HuH-7.5 (cell line): Measurements from ENCODE around the gene RNPEPL1.

ENCODE experiments used
- DNase-seq: peaks from one replicate; pipeline ENCODE4 v3.0.0; 2011; ENCODE audit warnings: low spot score

RNPEPL1 gene

GRCh38 chr2:240626531-240627300, 58.4 kb downstream of the RNPEPL1 start:
- no peak for DNase-seq

GRCh38 chr2:240627736-240628506, 59.6 kb downstream of the RNPEPL1 start:
- DNase-seq, result no peak

DNA sequence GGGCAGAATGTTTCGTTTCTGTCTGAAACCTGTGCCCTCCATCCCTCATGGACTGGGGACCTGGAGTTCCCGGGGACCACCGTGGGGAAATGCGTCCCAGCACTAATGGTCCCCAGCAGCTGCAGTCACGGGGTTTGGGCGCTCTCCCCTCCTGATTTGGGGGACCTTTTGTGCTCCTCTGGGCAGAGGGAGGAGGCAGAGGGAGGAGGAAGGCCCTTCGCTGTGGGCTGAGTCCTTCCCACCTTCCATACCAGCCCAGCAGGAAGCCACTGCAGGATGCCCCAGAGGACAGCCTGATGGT, 60.2 kb downstream of the RNPEPL1 start:
- no peak for DNase-seq

GRCh38 chr2:240628808-240629618, 60.7 kb downstream of the RNPEPL1 start:
- no peak for DNase-seq

GRCh38 chr2:240629619-240629967, 61.3 kb downstream of the RNPEPL1 start:
- DNase-seq, result no peak

GRCh38 chr2:240629968-240630770, 61.9 kb downstream of the RNPEPL1 start:
- no peak for DNase-seq
